A549 (cell line): Measurements from ENCODE around the gene LRRFIP2.

ENCODE experiments used
- ELK1 ChIP-seq: fragments of 150-350 bp; IDR thresholded peaks from 2 replicates; pipeline ENCODE4 v1.6.1; 2014; ENCODE audit warnings: low read depth, mild to moderate bottlenecking, low read length
- EP300 ChIP-seq, 2 experiments: fragments of >200 bp; sonication (Bioruptor Twin); formaldehyde crosslinking; IDR thresholded peaks; 2 replicates in 1 of 2; 3 replicates in 1 of 2; pipeline ENCODE4 v1.6.1; 2016 to 2017
- POLR2A ChIP-seq: IDR thresholded peaks from 2 replicates; pipeline ENCODE4 v1.6.1; 2012; ENCODE audit warnings: mild to moderate bottlenecking, low read length
- RAD21 ChIP-seq, 2 experiments: fragments of >200 bp in 1 of 2; sonication (Bioruptor Twin) in 1 of 2; formaldehyde crosslinking in 1 of 2; IDR thresholded peaks in 1 of 2; conservative IDR thresholded peaks in 1 of 2; 2 replicates in 1 of 2; 3 replicates in 1 of 2; pipeline ENCODE4 v1.6.1; 2012 to 2018; ENCODE audit warnings: inconsistent platforms in 1 of 2
- RFX5 ChIP-seq: fragments of 450-650 bp; IDR thresholded peaks from 2 replicates; pipeline ENCODE4 v1.7.1; 2014; ENCODE audit warnings: antibody characterized with exemption, mild to moderate bottlenecking, moderate library complexity

DNA sequence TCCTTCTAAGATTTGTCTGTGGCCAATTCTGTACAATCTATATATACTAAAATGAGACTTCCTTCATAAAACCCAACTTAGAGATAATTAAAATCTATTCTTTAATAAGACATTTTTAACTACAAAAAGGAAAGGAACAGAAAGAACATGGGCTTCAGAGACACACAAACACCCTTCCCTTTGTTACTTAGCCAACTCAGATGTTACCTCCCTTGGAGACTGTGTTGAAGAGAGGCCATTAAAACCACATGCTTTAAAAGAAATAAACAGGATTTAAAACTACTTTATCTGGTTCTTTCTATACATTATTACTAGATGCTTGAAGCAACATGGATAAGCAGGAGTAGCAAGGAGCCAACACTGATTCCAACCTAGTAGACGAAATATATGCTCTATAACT lies 42.0 kb downstream of the LRRFIP2 start:
- TF ChIP-seq EP300 (IDR thresholded peaks at IDR 0.05): no peak
- TF ChIP-seq POLR2A: no peak
- TF ChIP-seq RAD21 (conservative IDR thresholded peaks at IDR 0.05 in 1 of 2, IDR thresholded peaks at IDR 0.05 in 1 of 2): no peak
- TF ChIP-seq RFX5: no peak
- TF ChIP-seq ELK1: no peak
